HUDEP-2 (cell line): ENCODE results near the gene C1orf21.

Source experiments
- DNase-seq, 76 experiments: peaks; one replicate each; lab custom pipeline; 2025; ENCODE audit not compliant: unreplicated experiment in 76 of 76; lab: John Stamatoyannopoulos, UW

Gene C1orf21

GRCh38 chr1:184479435-184480167, 92.8 kb downstream of the C1orf21 start:
- no peak for DNase-seq

GRCh38 chr1:184480736-184481135, 93.9 kb downstream of the C1orf21 start:
- DNase-seq: no peak

GRCh38 chr1:184482136-184482535, 95.3 kb downstream of the C1orf21 start:
- DNase-seq: no peak

- no peak for DNase-seq
These were observed 96.4 kb downstream of the C1orf21 start for GRCh38 chr1:184483101-184483683.

GRCh38 chr1:184485751-184486723, 99.2 kb downstream of the C1orf21 start:
- no peak for DNase-seq

- DNase-seq: no peak
These were observed 100.1 kb downstream of the C1orf21 start for GRCh38 chr1:184486761-184487445.

- no peak for DNase-seq
These were observed 100.8 kb downstream of the C1orf21 start for GRCh38 chr1:184487531-184488193.

GRCh38 chr1:184489908-184490307, 103.1 kb downstream of the C1orf21 start:
- no peak for DNase-seq

- no peak for DNase-seq
These were observed 105.7 kb downstream of the C1orf21 start for GRCh38 chr1:184492536-184492935.

GRCh38 chr1:184493987-184494388, 107.2 kb downstream of the C1orf21 start:
- no peak for DNase-seq

GRCh38 chr1:184494929-184495328, 108.1 kb downstream of the C1orf21 start:
- DNase-seq: no peak

- DNase-seq: no peak
These were observed 111.3 kb downstream of the C1orf21 start for GRCh38 chr1:184497959-184498723.

GRCh38 chr1:184499616-184500015, 112.8 kb downstream of the C1orf21 start:
- no peak for DNase-seq

GRCh38 chr1:184502161-184502560, 115.3 kb downstream of the C1orf21 start:
- DNase-seq: no peak

GRCh38 chr1:184503221-184503749, 116.5 kb downstream of the C1orf21 start:
- DNase-seq: no peak

- DNase-seq: no peak
These were observed 117.5 kb downstream of the C1orf21 start for GRCh38 chr1:184504040-184504954.

- no peak for DNase-seq
These were observed 118.1 kb downstream of the C1orf21 start for GRCh38 chr1:184504955-184505338.

GRCh38 chr1:184506481-184506880, 119.7 kb downstream of the C1orf21 start:
- no peak for DNase-seq
